Measurements from ENCODE around the gene RALGAPA2. TPM values are rescaled to one million over a fixed set of nuclear protein-coding genes. Genes with fewer than 3 reads are reported as not detected.

RALGAPA2 gene
- total and polyA plus RNA-seq, 2 of the 13 experiments (the other 11 are each of a cell fraction or from before 2014, with no cell fraction given) = 13.8 to 17.7 TPM

GRCh38 chr20:20712474-20713243 lies at the start of gene RALGAPA2 (continued):
- TF ChIP-seq, protein P1, sequence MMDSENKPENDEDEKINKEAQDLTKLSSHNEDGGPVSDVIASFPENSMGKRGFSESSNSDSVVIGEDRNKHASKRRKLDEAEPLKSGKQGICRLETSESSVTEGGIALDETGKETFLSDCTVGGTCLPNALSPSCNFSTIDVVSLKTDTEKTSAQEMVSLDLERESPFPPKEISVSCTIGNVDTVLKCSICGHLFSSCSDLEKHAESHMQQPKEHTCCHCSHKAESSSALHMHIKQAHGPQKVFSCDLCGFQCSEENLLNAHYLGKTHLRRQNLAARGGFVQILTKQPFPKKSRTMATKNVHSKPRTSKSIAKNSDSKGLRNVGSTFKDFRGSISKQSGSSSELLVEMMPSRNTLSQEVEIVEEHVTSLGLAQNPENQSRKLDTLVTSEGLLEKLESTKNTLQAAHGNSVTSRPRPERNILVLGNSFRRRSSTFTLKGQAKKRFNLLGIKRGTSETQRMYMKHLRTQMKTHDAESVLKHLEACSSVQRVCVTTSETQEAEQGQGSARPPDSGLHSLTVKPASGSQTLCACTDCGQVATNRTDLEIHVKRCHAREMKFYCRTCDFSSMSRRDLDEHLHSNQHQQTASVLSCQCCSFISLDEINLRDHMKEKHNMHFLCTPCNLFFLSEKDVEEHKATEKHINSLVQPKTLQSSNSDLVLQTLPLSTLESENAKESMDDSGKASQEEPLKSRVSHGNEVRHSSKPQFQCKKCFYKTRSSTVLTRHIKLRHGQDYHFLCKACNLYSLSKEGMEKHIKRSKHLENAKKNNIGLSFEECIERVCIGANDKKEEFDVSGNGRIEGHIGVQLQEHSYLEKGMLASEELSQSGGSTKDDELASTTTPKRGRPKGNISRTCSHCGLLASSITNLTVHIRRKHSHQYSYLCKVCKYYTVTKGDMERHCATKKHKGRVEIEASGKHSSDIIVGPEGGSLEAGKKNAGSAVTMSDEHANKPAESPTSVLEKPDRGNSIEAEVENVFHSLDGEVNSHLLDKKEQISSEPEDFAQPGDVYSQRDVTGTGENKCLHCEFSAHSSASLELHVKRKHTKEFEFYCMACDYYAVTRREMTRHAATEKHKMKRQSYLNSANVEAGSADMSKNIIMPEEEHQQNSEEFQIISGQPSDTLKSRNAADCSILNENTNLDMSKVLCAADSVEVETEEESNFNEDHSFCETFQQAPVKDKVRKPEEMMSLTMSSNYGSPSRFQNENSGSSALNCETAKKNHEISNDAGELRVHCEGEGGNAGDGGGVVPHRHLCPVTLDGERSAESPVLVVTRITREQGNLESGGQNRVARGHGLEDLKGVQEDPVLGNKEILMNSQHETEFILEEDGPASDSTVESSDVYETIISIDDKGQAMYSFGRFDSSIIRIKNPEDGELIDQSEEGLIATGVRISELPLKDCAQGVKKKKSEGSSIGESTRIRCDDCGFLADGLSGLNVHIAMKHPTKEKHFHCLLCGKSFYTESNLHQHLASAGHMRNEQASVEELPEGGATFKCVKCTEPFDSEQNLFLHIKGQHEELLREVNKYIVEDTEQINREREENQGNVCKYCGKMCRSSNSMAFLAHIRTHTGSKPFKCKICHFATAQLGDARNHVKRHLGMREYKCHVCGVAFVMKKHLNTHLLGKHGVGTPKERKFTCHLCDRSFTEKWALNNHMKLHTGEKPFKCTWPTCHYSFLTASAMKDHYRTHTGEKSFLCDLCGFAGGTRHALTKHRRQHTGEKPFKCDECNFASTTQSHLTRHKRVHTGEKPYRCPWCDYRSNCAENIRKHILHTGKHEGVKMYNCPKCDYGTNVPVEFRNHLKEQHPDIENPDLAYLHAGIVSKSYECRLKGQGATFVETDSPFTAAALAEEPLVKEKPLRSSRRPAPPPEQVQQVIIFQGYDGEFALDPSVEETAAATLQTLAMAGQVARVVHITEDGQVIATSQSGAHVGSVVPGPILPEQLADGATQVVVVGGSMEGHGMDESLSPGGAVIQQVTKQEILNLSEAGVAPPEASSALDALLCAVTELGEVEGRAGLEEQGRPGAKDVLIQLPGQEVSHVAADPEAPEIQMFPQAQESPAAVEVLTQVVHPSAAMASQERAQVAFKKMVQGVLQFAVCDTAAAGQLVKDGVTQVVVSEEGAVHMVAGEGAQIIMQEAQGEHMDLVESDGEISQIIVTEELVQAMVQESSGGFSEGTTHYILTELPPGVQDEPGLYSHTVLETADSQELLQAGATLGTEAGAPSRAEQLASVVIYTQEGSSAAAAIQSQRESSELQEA (CRISPR knock-in tag; IDR thresholded peaks at IDR 0.05; ENCODE audit: not compliant biosample characterization) = peak; percentile 26
- TF ChIP-seq, protein P2, sequence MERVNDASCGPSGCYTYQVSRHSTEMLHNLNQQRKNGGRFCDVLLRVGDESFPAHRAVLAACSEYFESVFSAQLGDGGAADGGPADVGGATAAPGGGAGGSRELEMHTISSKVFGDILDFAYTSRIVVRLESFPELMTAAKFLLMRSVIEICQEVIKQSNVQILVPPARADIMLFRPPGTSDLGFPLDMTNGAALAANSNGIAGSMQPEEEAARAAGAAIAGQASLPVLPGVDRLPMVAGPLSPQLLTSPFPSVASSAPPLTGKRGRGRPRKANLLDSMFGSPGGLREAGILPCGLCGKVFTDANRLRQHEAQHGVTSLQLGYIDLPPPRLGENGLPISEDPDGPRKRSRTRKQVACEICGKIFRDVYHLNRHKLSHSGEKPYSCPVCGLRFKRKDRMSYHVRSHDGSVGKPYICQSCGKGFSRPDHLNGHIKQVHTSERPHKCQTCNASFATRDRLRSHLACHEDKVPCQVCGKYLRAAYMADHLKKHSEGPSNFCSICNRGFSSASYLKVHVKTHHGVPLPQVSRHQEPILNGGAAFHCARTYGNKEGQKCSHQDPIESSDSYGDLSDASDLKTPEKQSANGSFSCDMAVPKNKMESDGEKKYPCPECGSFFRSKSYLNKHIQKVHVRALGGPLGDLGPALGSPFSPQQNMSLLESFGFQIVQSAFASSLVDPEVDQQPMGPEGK (CRISPR knock-in tag; IDR thresholded peaks at IDR 0.05) = peak; percentile 18; the same call in 1 of the 2 replicates
- TF ChIP-seq ZNF256 (CRISPR knock-in tag; conservative IDR thresholded peaks at IDR 0.05) (no peak), TBP (CRISPR knock-in tag; IDR thresholded peaks at IDR 0.05) (no peak), ZBTB3 (CRISPR knock-in tag; IDR thresholded peaks at IDR 0.05; ENCODE audit: borderline replicate concordance, low read depth) (no peak), BRD4 (CRISPR knock-in tag; IDR thresholded peaks at IDR 0.05) (0 out of 2 replicates have a peak, but pooled peaks have one; percentile 26), ZFP62 (CRISPR knock-in tag; IDR thresholded peaks at IDR 0.05) (no peak; the same call in 1 of the 2 replicates), ZNF232 (CRISPR knock-in tag; IDR thresholded peaks at IDR 0.05; ENCODE audit: borderline replicate concordance) (peak; percentile 19), BRCA1 (CRISPR knock-in tag; IDR thresholded peaks at IDR 0.05) (no peak; the same call in 1 of the 2 replicates), ZKSCAN1 (IDR thresholded peaks at IDR 0.05; ENCODE audit: low read length) (no peak), PAF1 (CRISPR knock-in tag; IDR thresholded peaks at IDR 0.05) (no peak), NFYB (CRISPR knock-in tag; IDR thresholded peaks at IDR 0.05) (peak; percentile 97), ZNF3 (CRISPR knock-in tag; IDR thresholded peaks at IDR 0.05) (no peak), ZNF512 (CRISPR knock-in tag; IDR thresholded peaks at IDR 0.05) (no peak), ZZZ3 (CRISPR knock-in tag; IDR thresholded peaks at IDR 0.05; ENCODE audit: borderline replicate concordance) (peak; percentile 94; the same call in 1 of the 2 replicates)
- TF ChIP-seq, protein P3, sequence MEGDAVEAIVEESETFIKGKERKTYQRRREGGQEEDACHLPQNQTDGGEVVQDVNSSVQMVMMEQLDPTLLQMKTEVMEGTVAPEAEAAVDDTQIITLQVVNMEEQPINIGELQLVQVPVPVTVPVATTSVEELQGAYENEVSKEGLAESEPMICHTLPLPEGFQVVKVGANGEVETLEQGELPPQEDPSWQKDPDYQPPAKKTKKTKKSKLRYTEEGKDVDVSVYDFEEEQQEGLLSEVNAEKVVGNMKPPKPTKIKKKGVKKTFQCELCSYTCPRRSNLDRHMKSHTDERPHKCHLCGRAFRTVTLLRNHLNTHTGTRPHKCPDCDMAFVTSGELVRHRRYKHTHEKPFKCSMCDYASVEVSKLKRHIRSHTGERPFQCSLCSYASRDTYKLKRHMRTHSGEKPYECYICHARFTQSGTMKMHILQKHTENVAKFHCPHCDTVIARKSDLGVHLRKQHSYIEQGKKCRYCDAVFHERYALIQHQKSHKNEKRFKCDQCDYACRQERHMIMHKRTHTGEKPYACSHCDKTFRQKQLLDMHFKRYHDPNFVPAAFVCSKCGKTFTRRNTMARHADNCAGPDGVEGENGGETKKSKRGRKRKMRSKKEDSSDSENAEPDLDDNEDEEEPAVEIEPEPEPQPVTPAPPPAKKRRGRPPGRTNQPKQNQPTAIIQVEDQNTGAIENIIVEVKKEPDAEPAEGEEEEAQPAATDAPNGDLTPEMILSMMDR (CRISPR knock-in tag; IDR thresholded peaks at IDR 0.05) = peak; percentile 53

Data from HepG2 (cell line).